Gastrocnemius medialis (tissue), 4 donors: ENCODE measurements around the gene TMEM132C. TPM values are rescaled to one million over a fixed set of nuclear protein-coding genes. Genes with fewer than 3 reads are reported as not detected.

ENCODE experiments used
- ATAC-seq, 2 donors: fragments of 150-250 bp; one replicate each; pipeline ENCODE4 v1.9.1; 2016
- DNase-seq, 2 donors: peaks; one replicate each; pipeline ENCODE4 v3.0.0-alpha.2; 2019
- H3K27ac ChIP-seq, 4 donors: fragments of 200-600 bp; sonication (generic); 1 replicate in 1 of 4; 2 replicates in 3 of 4; pipeline ENCODE4 v1.5.1; 2016 to 2018; ENCODE audit warnings: mild to moderate bottlenecking in 2 of 4, moderate library complexity in 1 of 4
- H3K27me3 ChIP-seq, 3 donors: fragments of 200-600 bp; sonication (generic) in 2 of 3; 1 replicate in 1 of 3; 2 replicates in 2 of 3; pipeline versions ENCODE4 v1.5.1 to v1.6.0; 2016 to 2019; ENCODE audit warnings: mild to moderate bottlenecking in 1 of 3, moderate library complexity in 1 of 3
- H3K36me3 ChIP-seq, 2 donors: fragments of 200-600 bp; sonication (generic) in 1 of 2; one replicate each; pipeline ENCODE4 v1.5.1; 2017 to 2018
- H3K4me1 ChIP-seq, 2 donors: fragments of 200-600 bp; sonication (generic) in 1 of 2; one replicate each; pipeline ENCODE4 v1.5.1; 2016 to 2017; ENCODE audit warnings: mild to moderate bottlenecking in 2 of 2
- H3K4me3 ChIP-seq, 4 donors: fragments of 200-600 bp; sonication (generic) in 3 of 4; 1 replicate in 1 of 4; 2 replicates in 3 of 4; pipeline ENCODE4 v1.5.1; 2016 to 2019; ENCODE audit warnings: mild to moderate bottlenecking in 2 of 4
- H3K9me3 ChIP-seq, 3 donors: fragments of 200-600 bp; sonication (generic) in 2 of 3; 1 replicate in 1 of 3; 2 replicates in 2 of 3; pipeline ENCODE4 v1.5.1; 2016 to 2019
- CTCF ChIP-seq, 5 experiments: fragments of 450-650 bp in 3 of 5; fragments of 200-600 bp in 2 of 5; sonication (generic) in 2 of 5; IDR thresholded peaks in 4 of 5; conservative IDR thresholded peaks in 1 of 5; 1 replicate in 4 of 5; 2 replicates in 1 of 5; pipeline ENCODE4 v1.5.1; 2016 to 2019; ENCODE audit warnings: antibody characterized with exemption in 5 of 5, mild to moderate bottlenecking in 3 of 5, moderate library complexity in 3 of 5
- POLR2A ChIP-seq, 2 donors: fragments of 450-650 bp; IDR thresholded peaks; one replicate each; pipeline ENCODE4 v1.6.1; 2017; ENCODE audit warnings: antibody characterized with exemption in 2 of 2, mild to moderate bottlenecking in 2 of 2, moderate library complexity in 2 of 2
- in situ Hi-C, 4 donors: fragments of 200-750 bp; cut with MboI; loops; one replicate each; pipeline versions ENCODE4 v1.15.0 to v1.8.0; 2017; ENCODE audit warnings: low sequenced_read_pairs in 4 of 4
- intact Hi-C: fragments of 100-400 bp; cut with DNase I; formaldehyde crosslinking; loops from one replicate; pipeline ENCODE4 v1.15.1; 2023; ENCODE audit warnings: low total_unique reads
- total RNA-seq, 4 donors: library from RNA; depleted of rRNA; stranded (reverse); fragments of >200 nt; gene quantifications; one replicate each; pipeline versions ENCODE4 v1.1.0 to v1.2.3, GENCODE V29; 2016

The TMEM132C gene
- total RNA-seq, 4 donors from 2014 or later, result 0.24 to 0.82 (median 0.68) TPM

GRCh38 chr12:128557231-128557630 is 290.3 kb downstream of the TMEM132C start:
- TF ChIP-seq CTCF (IDR thresholded peaks at IDR 0.05 in 4 of 5, conservative IDR thresholded peaks at IDR 0.05 in 1 of 5) (no peak), POLR2A (IDR thresholded peaks at IDR 0.05) (no peak)
- Histone ChIP-seq H3K4me3 (no peak overlapping the region), H3K36me3 (no peaks in the 10 kb centered on the region), H3K9me3 (no peaks in the 10 kb centered on the region), H3K27me3 (no peaks in the 10 kb centered on the region), H3K27ac (no peak overlapping the region), H3K4me1 (no peaks in the 10 kb centered on the region)
- in situ Hi-C loops, result no loop called here
- ATAC-seq (no peak), DNase-seq (no peak)
- intact Hi-C loops, result no loop called here

- no peaks in the 10 kb centered on the region for H3K4me1 ChIP-seq
- DNase-seq, result no peak
- ATAC-seq, result no peak
- H3K27ac ChIP-seq, result no peak overlapping the region
- intact Hi-C loops (no loop called here), in situ Hi-C loops (no loop called here)
- no peaks in the 10 kb centered on the region for H3K9me3 ChIP-seq
- no peaks in the 10 kb centered on the region for H3K27me3 ChIP-seq
- H3K36me3 ChIP-seq, result no peaks in the 10 kb centered on the region
- no peak overlapping the region for H3K4me3 ChIP-seq
- TF ChIP-seq CTCF (IDR thresholded peaks at IDR 0.05 in 4 of 5, conservative IDR thresholded peaks at IDR 0.05 in 1 of 5), result no peak
- no peak for TF ChIP-seq POLR2A (IDR thresholded peaks at IDR 0.05)
Measured at GRCh38 chr12:128564956-128565355, 298.0 kb downstream of the TMEM132C start.

GRCh38 chr12:128567730-128568129 is 300.8 kb downstream of the TMEM132C start:
- no peaks in the 10 kb centered on the region for H3K9me3 ChIP-seq
- H3K27ac ChIP-seq, result no peak overlapping the region
- H3K4me1 ChIP-seq, result no peaks in the 10 kb centered on the region
- DNase-seq (no peak), ATAC-seq (no peak)
- no peaks in the 10 kb centered on the region for H3K27me3 ChIP-seq
- TF ChIP-seq POLR2A (IDR thresholded peaks at IDR 0.05), result no peak
- no peak for TF ChIP-seq CTCF (IDR thresholded peaks at IDR 0.05 in 4 of 5, conservative IDR thresholded peaks at IDR 0.05 in 1 of 5)
- in situ Hi-C loops, result no loop called here
- no peak overlapping the region for H3K4me3 ChIP-seq
- intact Hi-C loops, result no loop called here
- H3K36me3 ChIP-seq, result no peaks in the 10 kb centered on the region

- Histone ChIP-seq H3K27me3 (no peaks in the 10 kb centered on the region), H3K4me1 (no peaks in the 10 kb centered on the region), H3K27ac (no peak overlapping the region), H3K9me3 (no peaks in the 10 kb centered on the region), H3K36me3 (no peaks in the 10 kb centered on the region), H3K4me3 (no peak overlapping the region)
- intact Hi-C loops, result no loop called here
- no peak for ATAC-seq
- TF ChIP-seq POLR2A (IDR thresholded peaks at IDR 0.05) (no peak), CTCF (IDR thresholded peaks at IDR 0.05 in 4 of 5, conservative IDR thresholded peaks at IDR 0.05 in 1 of 5) (no peak)
- DNase-seq, result no peak
- in situ Hi-C loops, result no loop called here
Measured at GRCh38 chr12:128570191-128571065, 303.5 kb downstream of the TMEM132C start.
